Superior temporal gyrus (tissue), 1 donor: ENCODE results near the gene OTUB1.

Experiments used
- DNase-seq: peaks from one replicate; pipeline ENCODE4 v3.0.0-alpha.2; 2016; ENCODE audit errors: extremely low spot score

OTUB1 gene

DNA sequence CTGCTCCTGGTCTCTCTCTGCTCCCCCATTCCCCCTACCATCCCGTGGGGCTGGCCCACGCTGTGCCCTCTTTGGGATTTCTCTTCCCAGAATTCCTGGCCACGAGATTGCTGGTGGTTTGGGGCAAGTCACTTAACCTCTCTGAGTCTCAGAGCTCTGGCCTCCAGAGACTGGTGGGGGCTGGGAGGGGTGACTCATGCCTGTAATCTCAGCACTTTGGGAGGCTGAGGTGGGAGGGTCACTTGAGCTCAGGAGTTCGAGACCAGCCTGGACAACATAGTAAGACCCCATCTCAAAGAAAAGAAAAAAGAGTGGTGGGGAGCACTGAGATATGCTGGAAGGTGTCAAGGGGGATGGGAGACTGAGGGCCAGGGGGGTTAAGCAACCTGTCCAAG lies 18.3 kb downstream of the OTUB1 start:
- DNase-seq = no peak

DNA sequence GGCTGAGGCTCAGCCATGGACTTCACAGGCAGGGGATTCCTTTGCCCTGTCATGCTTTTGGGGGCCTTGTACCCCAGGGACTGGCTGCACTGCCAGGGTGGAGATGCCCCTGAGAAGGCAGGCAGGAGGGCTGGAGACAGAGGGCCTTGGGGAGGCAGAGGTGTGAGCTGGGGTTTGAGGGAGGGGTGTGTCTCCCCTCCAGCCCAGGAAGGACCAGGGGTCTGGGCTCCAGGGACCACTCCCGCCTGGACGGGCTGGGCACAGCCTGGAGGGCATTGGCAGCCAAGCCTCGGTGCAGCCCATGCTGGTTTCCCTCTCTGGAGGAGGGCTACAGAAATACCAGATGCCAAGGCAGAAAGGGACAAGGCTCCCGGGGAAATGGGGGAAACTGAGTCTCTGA lies 19.5 kb downstream of the OTUB1 start:
- no peak for DNase-seq

DNA sequence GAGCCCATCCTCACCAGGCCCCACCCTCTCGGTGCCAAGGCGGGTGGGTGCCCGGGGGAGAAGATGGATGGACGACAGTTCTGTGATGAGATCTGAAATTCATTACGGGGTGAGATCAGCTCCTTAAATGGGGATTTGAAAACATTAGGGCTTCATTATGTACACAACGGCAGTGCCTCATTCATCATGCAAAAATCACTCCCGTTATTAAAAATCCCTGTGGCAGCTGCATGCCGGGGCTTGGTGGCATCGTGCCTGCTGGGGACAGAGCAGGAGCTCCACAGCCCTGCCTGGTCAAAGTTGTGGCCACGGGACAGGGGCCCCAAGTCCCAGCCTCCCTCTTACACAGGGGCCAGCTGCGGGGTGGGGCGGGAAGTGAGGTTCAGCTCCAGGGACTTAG lies 20.2 kb downstream of the OTUB1 start:
- DNase-seq = no peak

DNA sequence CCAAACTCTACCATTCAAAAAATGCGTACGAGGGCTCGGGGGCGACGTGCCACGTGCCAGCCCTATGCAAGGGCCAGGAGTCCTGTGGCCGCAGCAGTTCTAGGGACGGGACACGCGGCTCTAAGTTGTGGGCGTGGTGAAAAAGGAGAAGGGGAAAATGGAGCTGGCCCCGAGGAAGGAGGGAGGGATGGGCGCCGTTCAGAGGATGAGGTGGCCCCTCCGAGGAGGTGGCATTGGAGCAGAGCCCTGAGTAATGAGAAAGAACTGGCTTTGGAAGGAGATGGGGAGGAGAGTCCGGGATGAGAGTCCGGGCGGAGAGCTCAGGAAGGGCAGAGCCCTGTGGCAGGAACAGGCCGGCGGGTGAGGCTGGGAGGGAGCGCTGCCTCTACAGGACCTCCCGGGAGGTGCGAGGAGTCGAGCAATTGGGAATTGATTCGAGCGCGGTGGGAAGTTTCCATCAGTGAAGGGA lies 21.0 kb downstream of the OTUB1 start:
- DNase-seq = no peak

DNA sequence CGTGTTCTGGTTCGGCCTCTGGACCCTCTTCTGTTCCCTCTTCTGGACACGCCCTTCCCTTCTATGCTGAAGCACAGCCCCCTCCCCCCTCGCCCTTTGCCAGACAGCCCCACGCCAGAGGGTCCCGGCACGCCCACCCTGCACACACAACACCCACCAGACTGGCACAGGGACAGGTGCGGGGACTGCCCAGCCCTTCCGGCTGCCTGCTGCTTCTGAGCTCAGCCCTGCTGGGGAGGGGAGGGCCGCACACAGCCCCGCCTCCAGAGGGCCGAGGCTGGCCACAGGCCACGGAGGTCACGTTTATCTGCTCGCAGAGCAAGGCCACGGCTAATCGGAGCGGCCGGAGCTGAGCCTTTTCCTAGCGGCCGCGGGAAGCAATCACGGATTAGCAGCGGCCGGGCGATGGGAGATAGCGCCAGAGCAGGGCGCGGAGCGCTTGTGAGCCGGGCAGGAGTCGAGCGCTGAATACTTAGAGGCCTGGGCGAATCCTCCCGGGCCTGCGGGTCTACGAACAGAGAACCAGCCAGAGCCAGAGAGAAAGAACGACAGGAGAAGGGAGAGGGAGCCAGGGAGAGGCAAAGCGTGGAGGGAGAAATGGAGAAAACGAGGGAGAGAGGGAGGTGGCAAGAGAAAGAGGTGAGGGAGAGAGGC lies 21.5 kb downstream of the OTUB1 start:
- DNase-seq = peak; percentile 55

DNA sequence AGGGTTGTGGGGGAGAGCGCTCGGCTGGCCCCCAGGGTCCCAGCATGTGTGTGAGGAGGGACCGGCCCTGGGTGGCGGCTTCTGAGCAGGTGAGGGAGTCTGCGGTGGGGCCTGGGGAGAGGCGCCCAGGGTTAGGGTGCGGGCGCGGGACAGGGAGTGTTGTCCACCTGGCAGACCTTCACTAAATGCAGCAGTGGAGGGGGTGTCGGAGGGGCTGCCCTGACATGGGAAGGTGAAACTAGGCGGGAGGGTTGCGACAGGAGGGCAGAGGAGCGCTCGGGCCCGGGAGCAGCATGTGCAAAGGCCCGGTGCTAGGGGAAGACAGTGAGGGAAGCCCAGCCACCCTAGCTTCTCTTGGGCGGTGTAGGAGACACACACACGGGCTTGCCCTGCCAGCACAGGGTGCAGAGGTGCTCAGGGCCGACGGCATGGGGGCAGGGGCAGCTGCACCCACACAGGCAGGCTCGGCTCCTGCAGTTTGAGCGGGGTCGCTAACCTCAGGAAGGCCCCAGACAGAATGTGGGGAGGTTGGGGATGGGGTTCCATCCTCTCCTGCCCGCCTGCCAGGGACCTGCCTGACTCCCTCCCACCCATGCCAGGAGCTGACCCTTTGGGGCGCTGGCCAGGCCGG lies 22.2 kb downstream of the OTUB1 start:
- DNase-seq = no peak

DNA sequence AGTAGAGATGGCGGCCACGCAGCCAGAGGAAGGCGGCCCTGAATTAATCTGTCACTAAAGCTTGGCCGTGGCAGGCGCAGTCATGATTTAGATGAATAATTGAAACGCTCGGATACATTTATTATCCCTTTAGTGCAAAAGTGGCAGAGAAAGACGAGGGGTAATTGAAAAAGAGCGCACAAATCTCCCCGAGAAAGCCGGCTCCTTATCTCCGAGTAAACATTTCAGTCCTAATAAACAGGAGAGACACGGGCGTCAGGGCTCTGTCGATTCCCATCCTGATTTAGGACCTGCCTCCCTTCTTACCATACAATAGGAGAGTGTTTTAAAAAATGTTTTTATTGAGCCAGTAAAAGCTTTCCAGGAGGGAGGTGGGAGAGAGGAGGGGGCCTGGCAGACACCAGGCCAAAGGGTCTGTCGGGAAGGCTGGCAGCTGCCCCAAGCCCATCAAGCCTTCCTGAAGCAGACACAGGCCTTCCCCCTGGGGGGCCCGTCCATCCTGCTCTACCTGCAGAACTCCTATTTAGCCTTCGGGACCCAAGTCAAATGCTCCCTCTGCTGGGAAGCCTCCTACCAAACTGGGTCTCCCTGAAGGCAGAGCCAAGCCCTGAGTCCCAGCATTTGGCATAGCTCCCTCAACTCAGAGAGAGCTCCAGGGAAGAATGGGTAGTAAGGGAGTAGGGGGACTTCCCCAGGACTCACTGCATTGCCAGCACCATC lies 22.8 kb downstream of the OTUB1 start:
- no peak for DNase-seq

DNA sequence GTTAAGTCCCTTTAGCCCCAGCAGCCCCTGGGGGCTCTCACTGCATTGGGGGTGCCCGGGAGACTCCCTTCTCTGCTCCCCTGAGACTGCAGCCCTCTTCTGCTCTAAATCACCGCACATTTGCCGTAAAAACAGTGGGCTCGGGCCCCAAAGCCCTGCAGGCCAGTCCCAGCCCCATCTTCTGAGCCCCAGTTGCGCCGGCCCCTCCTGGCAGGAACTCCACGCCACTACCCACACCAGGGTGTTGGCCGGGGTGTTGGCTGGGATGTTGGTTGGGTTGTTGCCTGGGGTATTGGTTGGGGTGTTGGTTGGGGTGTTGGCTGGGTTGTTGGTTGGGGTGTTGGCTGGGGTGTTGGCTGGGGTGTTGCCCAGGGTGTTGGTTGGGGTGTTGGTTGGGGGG lies 23.5 kb downstream of the OTUB1 start:
- no peak for DNase-seq

DNA sequence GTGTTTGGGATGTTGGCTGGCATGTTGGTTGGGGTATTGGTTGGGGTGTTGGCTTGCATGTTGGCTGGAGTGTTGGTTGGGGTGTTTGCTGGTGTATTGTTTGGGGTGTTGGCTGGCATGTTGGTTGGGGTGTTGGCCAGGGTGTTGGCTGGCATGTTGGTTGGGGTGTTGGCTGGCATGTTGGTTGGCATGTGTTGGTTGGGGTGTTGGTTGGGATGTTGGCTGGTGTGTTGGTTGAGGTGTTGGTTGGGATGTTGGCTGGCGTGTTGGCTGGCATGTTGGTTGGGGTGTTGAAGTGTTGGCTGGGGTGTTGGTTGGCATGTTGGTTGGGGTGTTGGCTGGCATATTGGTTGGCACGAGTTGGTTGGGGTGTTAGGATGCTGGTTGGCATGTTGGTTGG lies 24.5 kb downstream of the OTUB1 start:
- DNase-seq = no peak

DNA sequence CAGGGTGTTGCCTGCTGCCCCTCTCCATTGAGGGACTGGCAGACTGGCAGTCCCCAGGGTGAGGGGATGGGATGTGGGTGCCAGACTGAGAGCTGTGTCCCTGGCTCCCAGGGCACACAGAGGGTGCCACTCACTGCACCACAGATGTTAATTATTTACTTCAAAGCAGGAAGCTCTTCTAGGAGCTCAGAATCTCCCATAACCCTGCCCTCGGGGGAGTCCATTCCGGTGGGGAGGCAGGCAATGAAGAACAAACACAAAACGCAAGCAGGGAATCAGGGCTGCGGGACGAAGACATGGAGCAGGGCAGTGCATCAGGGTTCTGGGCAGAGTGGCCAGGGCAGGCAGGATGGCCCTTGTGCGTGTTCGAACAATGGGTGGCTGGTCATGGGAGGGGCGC lies 25.1 kb downstream of the OTUB1 start:
- no peak for DNase-seq

DNA sequence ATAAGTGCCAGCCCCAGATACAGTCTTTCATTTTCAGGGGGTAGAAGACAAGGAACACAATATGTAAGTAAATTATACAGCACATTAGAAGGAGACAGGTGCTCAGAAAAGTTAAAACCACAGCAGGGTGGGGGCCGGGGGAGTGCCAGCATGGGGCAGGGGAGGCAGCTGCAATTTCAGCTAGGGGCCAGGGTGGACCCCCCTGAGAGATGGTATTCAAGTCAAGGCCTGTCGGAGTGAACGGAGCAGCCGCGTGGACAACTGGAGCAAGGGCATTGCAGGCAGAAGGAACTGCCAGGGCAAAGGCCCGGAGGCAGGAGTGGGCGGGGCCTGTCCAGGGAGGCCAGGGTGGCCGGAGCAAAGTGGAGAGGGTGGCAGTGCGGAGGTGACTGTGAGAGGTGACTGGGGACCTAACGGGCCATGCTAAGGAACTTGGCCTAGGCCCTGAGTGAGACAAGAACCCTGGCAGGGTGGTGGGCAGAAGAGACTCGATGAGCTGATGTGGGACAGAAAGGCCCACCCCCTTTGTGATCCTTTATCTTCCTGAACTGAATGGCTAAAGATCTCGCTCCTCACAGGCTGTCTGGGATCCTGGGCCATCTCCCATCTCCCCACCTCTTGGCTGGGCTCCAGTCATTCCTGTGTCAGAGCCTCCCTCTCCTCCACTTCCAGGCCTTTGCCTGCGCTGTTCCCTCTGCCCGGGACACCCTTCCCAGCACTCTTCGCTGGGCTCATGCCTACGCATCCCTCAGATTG lies 27.1 kb downstream of the OTUB1 start:
- no peak for DNase-seq

DNA sequence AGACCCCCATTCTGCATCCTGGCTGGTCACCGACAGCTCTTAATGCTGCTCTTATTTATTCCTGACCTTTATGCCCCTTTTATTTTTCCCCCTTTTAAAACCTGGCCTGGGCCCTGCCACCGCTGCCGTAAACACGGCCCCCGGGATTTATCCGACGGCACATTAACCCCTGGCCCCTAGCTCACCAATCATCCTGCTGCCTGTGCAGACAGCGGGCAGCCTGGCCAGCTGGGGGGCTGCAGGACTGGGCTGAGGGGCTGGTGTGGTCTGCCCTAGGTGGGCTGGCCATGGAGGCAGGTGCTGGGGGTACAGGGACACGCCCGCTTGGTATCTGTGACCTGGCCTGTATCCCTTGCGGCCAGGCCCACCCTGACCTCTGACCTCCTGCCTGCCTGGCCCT lies 28.1 kb downstream of the OTUB1 start:
- no peak for DNase-seq

DNA sequence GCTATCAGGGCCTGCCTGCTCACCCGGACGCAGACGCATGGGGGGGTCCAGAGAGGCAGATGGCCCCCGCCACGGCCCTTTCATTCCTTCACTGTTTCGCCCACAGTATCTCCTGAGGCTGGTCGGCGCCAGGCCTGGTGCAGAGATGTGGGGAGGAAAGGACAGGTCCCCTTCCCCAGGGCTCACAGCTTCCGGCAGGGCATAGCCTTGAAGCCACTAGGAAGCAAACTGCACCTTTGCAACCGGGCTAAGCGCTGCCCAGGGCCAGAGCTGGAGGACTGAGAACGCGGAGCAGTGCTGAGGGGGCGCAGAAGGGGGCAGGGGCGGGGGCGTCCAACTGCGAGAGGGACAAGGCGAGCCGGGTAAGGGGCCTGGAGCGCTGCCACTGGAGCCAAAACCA lies 29.3 kb downstream of the OTUB1 start:
- DNase-seq = no peak

DNA sequence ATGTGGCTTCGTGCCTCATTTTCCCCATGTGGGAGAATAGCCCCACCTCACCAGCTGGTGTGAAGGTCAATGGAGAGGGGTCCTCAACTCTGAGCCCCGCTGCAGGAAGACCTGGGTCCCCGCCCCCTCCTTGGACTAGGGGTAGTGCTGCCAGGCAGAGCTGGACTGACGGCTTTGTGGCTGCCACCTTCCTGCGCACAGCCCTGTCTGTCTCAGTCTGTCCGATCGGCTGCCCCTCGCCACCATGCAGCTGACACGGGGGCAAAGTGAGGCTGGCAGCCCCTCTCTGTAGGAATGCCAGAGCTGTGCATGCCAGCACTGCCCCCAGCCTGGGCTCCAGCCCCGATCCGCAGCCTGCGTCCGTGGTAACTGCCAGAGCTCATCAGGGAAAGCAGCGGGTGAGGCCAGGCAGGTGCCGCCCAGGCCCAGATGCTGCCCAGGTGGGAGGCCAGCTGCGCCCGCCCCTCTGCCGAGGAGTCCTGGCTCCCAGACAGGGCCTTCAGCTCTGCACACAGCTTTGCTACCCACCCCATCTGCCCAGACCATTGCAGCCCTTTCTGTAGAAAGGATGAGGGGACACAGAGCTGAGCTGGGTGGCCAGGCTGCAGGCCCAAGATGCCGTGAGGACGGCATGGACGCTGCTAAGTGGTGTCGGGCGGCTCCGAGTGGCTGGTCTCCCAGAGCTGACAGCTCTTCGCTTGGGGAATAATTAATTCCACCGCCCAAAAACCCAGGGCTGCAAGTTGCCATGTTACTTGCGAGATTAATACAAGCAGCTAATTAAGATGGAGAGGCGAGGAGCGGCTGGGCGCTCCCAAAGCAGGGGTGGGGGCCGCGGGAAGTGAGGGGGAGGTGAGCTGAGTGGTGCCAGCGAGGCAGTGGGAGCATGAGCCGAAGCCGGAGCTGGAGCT lies 30.0 kb downstream of the OTUB1 start:
- DNase-seq = no peak

DNA sequence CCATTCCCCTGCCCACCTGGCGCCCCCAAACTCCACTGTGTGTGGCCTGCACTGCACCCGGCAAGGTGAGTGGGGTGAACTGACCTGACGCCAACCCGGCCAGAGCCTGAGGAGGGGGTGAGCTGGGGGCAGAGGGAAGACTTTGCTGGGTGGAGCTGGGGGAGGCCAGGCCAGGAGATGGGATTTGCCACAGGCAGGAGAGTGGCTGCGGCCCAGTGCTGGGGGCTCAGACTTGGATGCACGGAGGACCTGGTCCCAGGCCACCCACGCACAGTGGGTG lies 31.6 kb downstream of the OTUB1 start:
- no peak for DNase-seq

DNA sequence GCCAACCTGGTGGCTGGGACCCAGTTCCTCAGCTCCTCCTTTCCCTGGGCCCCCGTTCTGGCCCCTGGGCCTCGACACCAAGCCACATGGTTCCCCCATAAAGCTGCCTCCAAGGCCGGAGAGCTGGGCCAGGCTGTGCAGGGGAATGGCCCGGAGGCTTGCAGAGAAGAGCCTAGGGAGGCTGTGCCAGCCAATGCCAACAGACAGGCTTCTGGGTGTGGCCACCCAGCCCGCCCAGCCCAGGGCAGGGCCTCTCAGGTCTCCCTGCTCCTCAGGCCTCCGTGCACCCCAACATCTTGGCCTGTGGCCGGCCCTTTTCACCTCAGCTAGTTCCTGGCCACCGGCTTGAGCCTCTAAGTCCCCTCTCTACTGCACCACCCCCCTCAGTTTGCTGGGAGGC lies 32.1 kb downstream of the OTUB1 start:
- no peak for DNase-seq

DNA sequence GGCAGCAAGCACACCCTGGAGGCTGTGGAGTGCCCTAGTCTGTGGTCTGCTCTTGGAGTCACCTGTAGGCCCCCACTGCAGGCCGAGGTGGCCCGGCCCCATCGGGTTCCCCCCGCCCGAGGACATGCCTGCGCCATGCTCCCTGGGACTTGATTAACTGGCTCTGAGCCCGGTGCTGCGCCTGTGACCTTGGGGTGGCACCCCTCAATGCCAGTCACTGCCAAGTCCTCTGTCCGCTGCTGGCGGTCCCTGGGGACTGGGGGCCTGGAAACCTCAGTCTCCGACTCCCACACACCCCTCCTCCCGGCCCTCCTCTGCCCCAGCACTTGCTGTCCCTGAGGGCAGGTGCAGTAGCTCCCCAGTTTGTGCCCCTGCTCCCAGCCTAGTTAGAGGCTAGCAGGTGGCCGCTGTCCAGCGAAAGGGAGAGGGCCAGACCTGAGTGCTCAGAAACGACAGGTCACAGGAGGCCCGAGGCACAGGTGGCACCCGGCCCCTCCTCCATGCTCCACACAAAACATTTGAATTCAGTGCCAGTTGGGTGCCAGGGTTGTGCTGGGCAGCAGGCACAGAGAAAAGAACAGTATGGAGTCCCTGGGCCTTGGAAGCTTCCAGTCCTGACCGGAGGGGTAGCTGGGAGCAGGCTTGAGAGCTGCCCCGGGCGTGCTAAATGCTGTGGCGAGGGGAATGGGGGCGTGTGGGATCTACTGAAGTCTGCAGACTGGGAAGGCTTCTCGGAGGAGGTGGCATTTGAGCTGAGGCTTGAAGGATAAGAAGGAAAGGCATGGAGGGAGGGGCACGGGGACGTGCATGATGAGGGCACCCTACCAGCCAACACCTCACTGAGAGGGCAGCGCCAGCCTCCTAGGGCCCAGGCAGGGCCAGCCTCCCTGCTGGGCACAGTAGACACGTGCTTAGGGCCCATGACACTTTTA lies 33.1 kb downstream of the OTUB1 start:
- DNase-seq = no peak

DNA sequence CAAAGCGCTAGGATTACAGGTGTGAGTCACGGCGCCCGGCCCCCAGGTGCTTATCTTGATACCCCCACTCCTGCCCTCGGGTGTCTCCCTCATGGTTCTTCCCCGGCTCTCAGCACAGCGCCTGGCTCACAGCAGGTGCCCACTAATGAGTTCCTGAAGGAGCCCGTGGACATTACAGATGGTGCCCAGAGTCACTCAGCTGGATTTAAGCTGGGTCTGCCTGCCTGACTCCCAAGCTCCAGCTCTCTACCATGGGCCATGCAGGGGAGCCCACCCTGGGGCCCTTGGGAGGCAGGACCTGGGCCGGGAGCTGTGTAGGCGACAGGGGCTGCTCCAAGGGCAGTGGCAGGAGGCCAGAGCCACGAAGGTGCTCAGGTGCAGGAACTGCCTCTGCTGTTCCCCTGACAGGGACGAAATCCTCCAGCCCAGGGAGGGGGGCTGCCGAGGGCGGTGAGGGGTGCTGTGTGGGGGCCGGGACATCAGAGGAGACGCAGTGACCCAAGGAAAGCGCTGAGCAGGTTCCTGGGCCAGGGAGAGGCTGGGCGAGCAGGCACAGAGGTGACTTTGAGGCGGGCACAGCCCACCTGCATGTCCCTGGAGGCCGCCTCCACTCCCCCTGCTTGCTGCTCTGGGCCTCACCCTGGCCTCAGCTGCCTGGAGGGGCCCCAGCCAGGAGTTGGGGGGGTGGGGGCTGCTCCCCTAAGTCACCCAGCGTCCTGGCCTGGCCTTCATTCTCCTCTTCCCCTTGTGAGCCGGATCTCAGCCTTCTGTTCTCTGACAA lies 34.9 kb downstream of the OTUB1 start:
- no peak for DNase-seq

DNA sequence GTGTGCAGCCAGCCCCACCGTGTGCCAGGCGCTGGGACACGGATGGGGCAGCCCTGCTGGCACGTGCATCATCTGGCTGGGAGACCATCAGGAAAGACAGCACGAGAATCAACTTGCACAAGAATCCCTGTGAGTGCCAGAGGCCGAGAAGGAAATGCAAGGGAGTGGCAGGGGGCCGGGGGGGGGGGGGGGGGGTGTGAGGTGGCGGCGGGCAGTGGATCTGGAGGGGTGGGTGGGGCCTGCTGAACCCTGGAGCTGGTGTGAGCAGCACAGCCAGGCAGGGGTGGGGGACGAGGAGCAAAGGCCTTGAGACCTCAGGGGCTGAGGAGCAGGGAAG lies 35.5 kb downstream of the OTUB1 start:
- DNase-seq = no peak
